Mesodermal cell (in vitro differentiated cells): ENCODE results near the gene CACNA1G. TPM values are rescaled to one million over a fixed set of nuclear protein-coding genes. Genes with fewer than 3 reads are reported as not detected.

Source experiments
- H3K27ac ChIP-seq: 2 replicates; pipeline ENCODE4 v1.7.0; 2013; ENCODE audit warnings: mild to moderate bottlenecking, low read depth, low read length, moderate library complexity; ENCODE audit not compliant: severe bottlenecking
- H3K36me3 ChIP-seq: 2 replicates; pipeline ENCODE4 v1.7.1; 2013; ENCODE audit warnings: mild to moderate bottlenecking, low read length, moderate library complexity; ENCODE audit not compliant: control insufficient read depth, insufficient read depth
- H3K4me1 ChIP-seq: one replicate; pipeline ENCODE4 v1.7.1; 2013; ENCODE audit warnings: mild to moderate bottlenecking, low read length; ENCODE audit not compliant: insufficient read depth, control insufficient read depth, poor library complexity, severe bottlenecking
- H3K4me3 ChIP-seq: 2 replicates; pipeline ENCODE4 v1.7.0; 2013; ENCODE audit warnings: low read length, control low read depth, mild to moderate bottlenecking; ENCODE audit not compliant: insufficient read depth, poor library complexity, severe bottlenecking; ENCODE audit errors: extremely low read depth
- H3K9me3 ChIP-seq: 2 replicates; pipeline ENCODE4 v1.7.1; 2013; ENCODE audit warnings: mild to moderate bottlenecking, low read length, moderate library complexity; ENCODE audit not compliant: control insufficient read depth
- WGBS, 2 experiments: methylation state at CpG; one replicate each; pipeline ENCODE4 v1.1.5; 2013; ENCODE audit warnings: missing lambda C conversion rate in 2 of 2; ENCODE audit not compliant: insufficient coverage in 2 of 2; 5-methylcytosine and 5-hydroxymethylcytosine counted together
- polyA plus RNA-seq, 2 experiments: library from polyadenylated mRNA; stranded (reverse); fragments of 50-300 nt; gene quantifications; one replicate each; pipeline ENCODE4 v1.2.3, GENCODE V29; 2013

The CACNA1G gene
- 3.4 TPM for polyA plus RNA-seq (2013, experiment 1 of 2)
- 2.1 TPM for polyA plus RNA-seq (2013, experiment 2 of 2)

- peak within 1 kb of the TSS; percentile 46 for H3K4me3 ChIP-seq
- peak within 1 kb of the TSS; percentile 29 for H3K27ac ChIP-seq
- H3K36me3 ChIP-seq = no peaks in the 10 kb centered on the region
- peaks cover 10% of the 10 kb centered on the region for H3K4me1 ChIP-seq
- H3K9me3 ChIP-seq = no peaks in the 10 kb centered on the region
- 0% methylated on average over 43 to 44 of the region's 56 CpGs for WGBS, 2 experiments
These were observed at the start of gene CACNA1G for GRCh38 chr17:50560185-50560824. Gene CACNA1G, plus strand, starts transcription at chr17:50560715. Its CDS starts 745 bp downstream, at chr17:50561460.

GRCh38 chr17:50511058-50511457 is 49.5 kb upstream of the CACNA1G start:
- H3K4me3 ChIP-seq = no peak overlapping the region
- 66 to 82% methylated on average over 3 of the region's 3 CpGs for WGBS, 2 experiments
- H3K27ac ChIP-seq = no peak overlapping the region
- H3K4me1 ChIP-seq = peaks cover 11% of the 10 kb centered on the region
- no peaks in the 10 kb centered on the region for H3K36me3 ChIP-seq
- no peaks in the 10 kb centered on the region for H3K9me3 ChIP-seq

- no peaks in the 10 kb centered on the region for H3K9me3 ChIP-seq
- H3K36me3 ChIP-seq = no peaks in the 10 kb centered on the region
- WGBS, 2 experiments = 80 to 91% methylated on average over 3 of the region's 4 CpGs
- no peak overlapping the region for H3K27ac ChIP-seq
- H3K4me1 ChIP-seq = peaks cover 11% of the 10 kb centered on the region
- no peak overlapping the region for H3K4me3 ChIP-seq
These were observed 47.0 kb upstream of the CACNA1G start for GRCh38 chr17:50513495-50513894.

DNA sequence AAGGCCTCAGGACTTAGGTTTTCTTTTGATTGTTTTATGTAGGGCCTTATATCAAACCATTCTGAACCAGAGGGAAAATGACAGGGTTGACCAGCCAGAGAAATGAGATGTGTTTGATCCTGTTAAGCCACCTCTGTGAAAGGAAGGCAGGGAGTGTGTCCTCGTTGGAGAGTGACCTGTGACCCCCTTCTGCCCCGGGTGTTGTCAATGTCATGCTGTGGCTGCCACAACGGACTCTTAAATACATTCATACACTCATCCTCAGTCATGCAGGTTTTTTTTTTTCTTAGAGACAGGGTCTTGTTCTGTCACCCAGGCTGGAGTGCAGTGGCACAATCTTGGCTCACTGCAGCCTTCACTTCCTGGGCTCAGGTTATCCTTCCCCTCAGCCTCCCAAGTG is 46.1 kb upstream of the CACNA1G start:
- Histone ChIP-seq H3K27ac (no peak overlapping the region), H3K36me3 (no peaks in the 10 kb centered on the region), H3K4me3 (no peak overlapping the region), H3K4me1 (peaks cover 11% of the 10 kb centered on the region), H3K9me3 (no peaks in the 10 kb centered on the region)
- WGBS, 2 experiments = 65% methylated on average over 3 of the region's 3 CpGs; no CpG with 5 or more reads in 1 of the 2 experiments

- H3K9me3 ChIP-seq = no peaks in the 10 kb centered on the region
- no peak overlapping the region for H3K4me3 ChIP-seq
- H3K4me1 ChIP-seq = peaks cover 11% of the 10 kb centered on the region
- H3K27ac ChIP-seq = no peak overlapping the region
- no peaks in the 10 kb centered on the region for H3K36me3 ChIP-seq
- 56 to 88% methylated on average over 2 to 6 of the region's 6 CpGs for WGBS, 2 experiments
These were observed 45.4 kb upstream of the CACNA1G start for GRCh38 chr17:50514936-50515702.

DNA sequence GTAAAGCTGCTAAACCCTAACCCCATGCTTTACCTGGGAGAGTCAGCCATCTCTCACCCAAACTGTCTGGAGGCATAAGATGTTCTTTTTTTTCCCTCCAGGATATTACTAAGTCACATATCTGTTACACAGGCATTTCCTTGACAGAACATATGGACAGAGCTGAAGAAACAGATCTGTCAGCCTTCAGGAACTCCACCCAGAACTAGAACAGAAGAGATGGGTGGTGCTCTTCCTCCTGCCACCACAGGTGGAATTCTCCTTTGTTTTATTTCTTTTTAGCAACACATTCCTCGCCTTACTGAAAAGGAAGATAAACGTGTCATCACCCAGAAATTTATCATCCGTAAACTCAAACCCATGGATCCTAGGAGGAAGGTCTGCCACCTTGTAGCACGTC is 43.5 kb upstream of the CACNA1G start:
- H3K9me3 ChIP-seq = no peaks in the 10 kb centered on the region
- H3K4me1 ChIP-seq = peaks cover 5% of the 10 kb centered on the region
- H3K4me3 ChIP-seq = no peak overlapping the region
- no peak overlapping the region for H3K27ac ChIP-seq
- WGBS, 2 experiments = 86 to 100% methylated on average over 2 to 3 of the region's 4 CpGs
- no peaks in the 10 kb centered on the region for H3K36me3 ChIP-seq

- no peaks in the 10 kb centered on the region for H3K9me3 ChIP-seq
- no peak overlapping the region for H3K4me3 ChIP-seq
- H3K36me3 ChIP-seq = no peaks in the 10 kb centered on the region
- H3K4me1 ChIP-seq = peaks cover 5% of the 10 kb centered on the region
- WGBS, 2 experiments = 87 to 88% methylated on average over 6 to 8 of the region's 8 CpGs
- no peak overlapping the region for H3K27ac ChIP-seq
These were observed 42.8 kb upstream of the CACNA1G start for GRCh38 chr17:50517504-50518383.

GRCh38 chr17:50518384-50519023 is 42.0 kb upstream of the CACNA1G start:
- no peaks in the 10 kb centered on the region for H3K36me3 ChIP-seq
- no peaks in the 10 kb centered on the region for H3K9me3 ChIP-seq
- no peak overlapping the region for H3K27ac ChIP-seq
- no peak overlapping the region for H3K4me3 ChIP-seq
- WGBS, 2 experiments = 85 to 88% methylated on average over 12 of the region's 13 CpGs
- H3K4me1 ChIP-seq = peaks cover 5% of the 10 kb centered on the region

DNA sequence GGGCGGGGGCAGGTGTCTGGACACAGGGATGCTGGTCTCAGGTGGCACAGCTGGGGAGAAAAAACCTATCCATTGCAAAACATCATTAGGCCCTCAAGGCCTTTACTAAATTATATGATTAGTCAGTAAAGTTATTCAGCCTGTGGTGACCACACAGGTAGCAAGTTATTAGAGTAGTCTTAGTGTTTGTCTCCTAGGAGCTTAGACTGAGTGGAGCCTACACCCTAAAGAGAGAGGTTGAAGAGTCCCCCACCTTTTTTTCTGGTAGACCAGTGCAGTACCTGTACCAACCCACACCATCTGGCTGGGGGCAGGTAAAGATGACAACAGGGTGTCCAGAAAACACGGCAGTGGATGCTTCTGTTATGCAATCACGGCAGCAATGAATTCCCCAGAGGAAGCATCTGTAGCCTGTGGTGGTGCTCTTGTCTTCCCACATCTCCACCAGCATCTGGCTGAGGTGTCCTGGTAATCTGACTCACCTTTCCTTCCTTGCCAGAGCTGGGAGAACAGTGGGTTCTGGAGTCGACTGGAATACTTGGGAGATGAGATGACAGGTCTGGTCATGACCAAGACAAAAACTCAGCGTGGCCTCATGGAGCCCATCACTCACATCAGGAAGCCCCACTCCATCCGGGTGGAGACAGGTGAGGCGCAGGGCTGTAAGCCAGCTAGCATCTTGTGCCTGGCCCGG is 41.2 kb upstream of the CACNA1G start:
- H3K4me1 ChIP-seq = peaks cover 4% of the 10 kb centered on the region
- H3K36me3 ChIP-seq = no peaks in the 10 kb centered on the region
- WGBS, 2 experiments = 85% methylated on average over 6 to 7 of the region's 8 CpGs
- no peak overlapping the region for H3K4me3 ChIP-seq
- no peak overlapping the region for H3K27ac ChIP-seq
- no peaks in the 10 kb centered on the region for H3K9me3 ChIP-seq

GRCh38 chr17:50520483-50520882 is 40.0 kb upstream of the CACNA1G start:
- Histone ChIP-seq H3K36me3 (no peaks in the 10 kb centered on the region), H3K27ac (no peak overlapping the region), H3K9me3 (no peaks in the 10 kb centered on the region), H3K4me1 (no peaks in the 10 kb centered on the region), H3K4me3 (no peak overlapping the region)
- WGBS, 2 experiments = 91 to 100% methylated on average over 2 of the region's 2 CpGs
